ENCODE results near the gene RAP1GAP2.
A peak's percentile ranks its signal among the peaks of the same experiment; 100 is the strongest.

Gene RAP1GAP2

DNA sequence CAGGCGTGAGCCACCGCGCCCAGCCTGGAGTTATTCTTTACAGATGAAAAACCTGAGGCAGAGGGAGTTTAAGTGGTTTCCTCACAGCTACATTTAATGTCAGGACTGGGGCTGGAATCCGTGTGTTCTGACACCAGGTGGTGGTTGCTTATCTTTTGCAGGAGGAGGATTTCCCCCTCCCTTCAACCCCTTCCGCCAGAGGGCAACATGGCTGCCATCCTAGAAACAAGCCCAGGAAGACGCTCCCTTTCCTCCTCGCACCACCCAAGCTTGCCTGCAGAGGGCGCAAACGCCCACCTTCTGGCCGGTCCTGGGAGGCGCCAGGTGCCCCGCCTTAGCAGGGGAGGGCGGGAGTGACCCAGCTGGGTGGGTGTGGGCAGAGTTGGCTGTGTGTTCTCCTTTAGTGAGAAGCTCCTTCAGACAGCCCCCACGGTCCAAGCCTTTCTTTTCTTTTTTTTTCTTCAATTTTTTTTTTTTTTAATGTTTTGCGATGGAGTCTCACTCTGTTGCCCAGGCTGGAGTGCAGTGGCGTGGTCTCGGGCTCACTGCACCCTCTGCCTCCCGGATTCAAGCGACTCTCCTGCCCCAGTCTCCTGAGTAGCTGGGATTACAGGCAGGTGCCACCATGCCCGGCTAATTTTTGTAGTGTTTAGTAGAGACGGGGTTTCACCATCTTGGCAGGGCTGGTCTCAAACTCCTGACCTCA, 9.9 kb upstream of the RAP1GAP2 start:
- peak; percentile 76 for DNase-seq (ENCODE audit: low read depth)

DNA sequence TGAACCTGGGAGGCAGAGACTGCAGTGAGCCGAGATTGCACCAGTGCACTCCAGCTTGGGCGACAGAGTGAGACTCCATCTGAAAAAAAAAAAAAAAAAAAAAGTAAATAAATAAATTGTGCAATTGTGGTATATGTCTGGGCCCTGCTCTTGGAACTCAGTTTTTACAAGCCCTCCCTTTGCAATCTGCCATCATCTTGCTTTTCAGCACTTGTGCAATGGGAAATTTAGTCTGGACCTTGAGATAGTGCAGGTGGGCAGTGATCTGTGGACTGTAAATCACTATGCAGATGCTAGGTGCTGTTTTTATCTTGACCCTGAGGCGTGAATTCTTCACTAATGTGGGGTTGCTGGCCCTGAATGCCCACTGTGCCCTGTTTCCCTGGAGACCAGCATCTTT, 6.5 kb upstream of the RAP1GAP2 start:
- no peak for DNase-seq (ENCODE audit: low read depth)

DNA sequence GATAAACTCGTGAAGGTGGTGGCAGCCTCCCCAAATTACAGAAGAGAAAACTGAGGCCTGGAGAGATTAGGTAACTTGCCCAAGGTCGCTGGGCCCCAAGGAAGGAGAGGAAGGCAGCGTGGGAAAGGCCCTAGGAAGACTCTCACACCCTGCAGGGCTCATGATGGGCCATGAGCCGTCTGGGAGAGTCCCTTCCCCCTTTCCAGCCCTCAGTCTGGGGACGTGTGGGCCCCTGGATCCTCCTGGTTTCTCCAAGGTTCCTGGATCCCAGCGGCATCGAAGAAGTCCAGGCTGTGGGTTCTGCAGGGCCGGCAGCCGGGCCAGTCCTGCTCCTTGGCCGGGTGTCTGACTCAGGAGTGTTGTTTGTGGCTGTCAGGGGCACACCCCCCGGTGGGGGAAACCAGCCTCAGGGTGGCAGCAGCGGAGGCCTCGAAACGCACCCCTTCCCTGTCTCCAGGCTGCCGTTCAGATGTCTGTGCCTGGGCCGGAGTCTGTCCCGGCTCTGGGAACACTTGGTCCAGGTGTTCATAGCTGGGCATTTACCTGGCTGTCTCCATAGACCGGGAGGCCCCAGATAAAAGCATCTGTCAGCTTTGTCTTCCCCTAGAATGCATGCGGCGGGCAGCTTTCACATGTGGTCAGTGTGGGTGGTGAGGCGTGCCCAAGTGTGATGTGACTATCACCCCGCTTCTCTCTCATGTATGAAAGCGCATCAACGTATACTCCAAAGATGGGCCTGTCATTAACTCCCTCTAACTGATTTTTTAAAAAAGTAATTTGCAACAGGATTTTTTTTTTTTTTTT, 3.7 kb upstream of the RAP1GAP2 start:
- DNase-seq (ENCODE audit: low read depth): no peak

DNA sequence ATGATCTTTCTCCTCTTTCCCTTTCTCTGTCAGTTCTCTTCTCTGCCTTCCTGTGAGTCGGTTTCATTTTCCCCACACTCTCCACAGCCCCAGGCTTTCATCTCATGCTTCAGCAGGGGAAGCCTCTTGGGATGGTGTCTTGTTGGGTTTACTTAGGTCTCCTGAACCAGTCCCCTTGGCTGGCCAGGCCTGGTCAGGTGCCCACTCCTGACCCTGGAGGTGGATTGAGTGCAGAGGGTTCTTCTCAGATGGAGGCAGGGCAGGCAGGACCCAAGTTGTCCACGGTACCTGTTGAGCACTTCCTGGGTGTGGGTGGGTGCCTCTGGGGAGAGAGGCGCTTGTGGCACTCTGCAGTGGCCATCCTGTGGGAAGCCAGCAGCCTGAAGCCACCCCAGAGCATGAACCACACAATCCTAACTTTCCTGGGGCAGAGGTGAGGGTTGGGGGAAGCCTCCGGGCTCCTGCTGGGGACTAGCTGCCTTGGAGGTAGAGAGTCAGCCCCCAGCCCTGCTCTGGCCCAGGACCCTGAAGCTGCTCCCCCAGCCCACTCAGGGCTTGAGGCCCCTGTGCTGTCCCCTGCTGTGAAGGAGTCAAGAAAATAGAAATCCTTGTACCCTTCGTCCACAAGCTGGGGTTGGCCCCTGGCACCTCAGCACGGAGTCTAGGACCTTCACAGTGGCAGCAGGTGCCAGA, 2.0 kb upstream of the RAP1GAP2 start:
- DNase-seq (ENCODE audit: low read depth): no peak

DNA sequence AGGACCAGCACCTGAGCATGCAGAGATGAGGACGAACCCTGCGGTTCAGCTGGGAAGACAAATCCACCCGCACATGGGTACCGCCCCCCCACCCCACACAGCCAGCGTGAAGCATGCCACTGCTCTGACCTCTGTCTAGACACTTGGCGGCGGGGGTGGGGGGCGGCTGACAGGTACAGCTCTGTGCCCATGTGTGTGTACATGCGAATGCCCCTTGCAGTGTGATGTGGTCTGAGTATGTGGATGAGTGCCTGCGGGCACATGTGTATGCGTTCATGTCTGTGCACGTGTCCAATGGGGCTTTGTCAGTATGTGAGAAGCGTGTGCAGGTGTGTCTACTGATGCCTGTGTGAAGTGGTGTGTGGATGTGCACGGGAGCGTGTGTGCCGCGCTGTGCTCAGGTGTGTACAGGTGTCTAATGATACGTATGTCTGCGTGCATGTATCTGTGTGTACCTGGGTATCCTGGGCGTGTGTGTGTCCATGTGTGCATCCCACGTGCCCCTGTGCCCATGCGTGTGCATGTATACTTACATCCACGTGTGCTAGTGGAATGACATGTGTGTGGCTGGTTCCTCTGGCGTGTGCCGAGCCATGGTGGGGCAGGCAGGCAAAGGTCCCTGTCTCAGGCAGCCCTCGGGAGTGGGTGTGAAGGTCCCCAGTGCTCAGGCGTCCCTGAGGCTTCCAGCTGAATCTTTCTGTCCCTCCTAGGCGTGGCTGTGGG, 636 bp upstream of the RAP1GAP2 start:
- no peak for DNase-seq (ENCODE audit: low read depth)

DNA sequence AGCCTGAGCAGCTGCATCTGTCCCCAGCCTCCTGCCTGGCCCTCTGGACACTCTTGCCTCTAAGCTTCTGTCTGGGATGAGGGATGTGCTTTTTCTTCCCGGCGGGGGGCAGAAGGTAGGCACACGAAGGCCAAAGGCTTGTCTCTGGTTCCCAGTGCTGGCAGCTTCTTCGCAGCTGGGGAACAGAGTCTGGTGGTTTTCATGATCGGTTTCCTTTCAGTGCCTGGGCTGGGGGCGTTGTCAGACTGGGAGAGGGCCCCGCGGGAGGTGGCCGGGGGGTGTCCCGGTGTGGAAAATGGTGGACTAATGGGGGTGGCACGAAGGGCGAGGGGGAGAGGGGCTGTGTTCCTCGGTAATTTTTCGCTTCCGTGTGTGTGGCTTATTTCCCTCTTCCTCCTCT, 988 bp downstream of the RAP1GAP2 start:
- DNase-seq (ENCODE audit: low read depth): no peak

DNA sequence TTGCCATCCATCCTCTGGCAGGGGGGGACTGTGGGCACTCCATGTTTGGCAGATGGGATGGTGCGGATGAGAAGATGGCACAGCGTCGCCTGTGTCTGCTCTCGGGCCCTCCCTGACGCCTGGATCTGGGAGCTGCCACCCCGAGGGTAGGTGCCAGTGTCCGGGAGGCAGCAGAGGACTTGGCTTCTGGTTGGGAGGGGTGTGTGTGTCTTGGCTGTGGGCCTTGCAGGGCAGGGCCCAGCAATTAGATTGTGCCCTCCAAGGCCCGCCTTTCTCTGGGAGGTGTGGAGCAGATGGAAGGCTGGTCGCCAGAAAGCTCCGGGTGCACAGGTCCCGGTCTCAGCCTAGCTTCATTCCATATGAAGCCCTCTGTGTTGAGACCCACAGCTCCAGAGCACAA, 1.4 kb downstream of the RAP1GAP2 start:
- no peak for DNase-seq (ENCODE audit: low read depth)

DNA sequence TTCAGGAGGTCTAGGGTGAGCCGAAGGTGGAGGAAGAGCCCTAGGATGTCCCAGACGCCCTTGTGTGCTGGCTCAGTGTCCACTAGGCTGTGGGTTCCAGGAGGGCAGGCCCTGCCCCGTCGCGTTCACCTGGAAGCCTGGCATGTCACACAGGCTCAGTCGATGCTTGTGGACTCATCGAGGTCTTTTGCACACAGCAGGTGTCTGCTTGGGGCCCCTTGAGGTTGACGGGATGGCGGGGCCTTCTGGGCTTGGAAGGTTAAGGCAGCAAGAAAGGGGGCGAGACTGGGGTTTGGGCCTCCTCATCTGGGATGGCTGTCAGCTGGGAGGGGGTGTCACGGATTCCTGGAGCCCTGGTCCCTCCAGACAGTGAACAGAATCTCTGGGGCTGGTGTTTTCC, 1.9 kb downstream of the RAP1GAP2 start:
- no peak for DNase-seq (ENCODE audit: low read depth)

DNA sequence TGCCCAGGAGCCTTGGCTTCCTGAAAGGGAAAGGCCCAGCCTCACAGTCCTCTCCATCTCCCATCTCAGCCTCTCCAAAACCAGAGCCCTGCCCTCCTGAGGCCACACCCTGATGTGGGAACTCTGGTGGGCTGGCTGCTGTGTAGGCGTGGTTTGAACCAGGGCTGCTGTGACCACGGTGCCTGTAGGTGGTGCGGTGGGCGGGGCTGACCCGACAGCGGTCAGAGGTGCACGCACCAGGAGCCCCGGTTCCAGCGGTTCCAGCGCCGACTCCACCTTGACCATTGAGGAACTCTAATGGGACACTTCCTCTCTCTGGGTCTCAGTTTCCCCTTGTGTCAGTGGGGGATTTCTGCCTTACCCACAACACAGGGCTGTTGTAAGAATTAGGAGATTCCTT, 2.4 kb downstream of the RAP1GAP2 start:
- no peak for DNase-seq (ENCODE audit: low read depth)

DNA sequence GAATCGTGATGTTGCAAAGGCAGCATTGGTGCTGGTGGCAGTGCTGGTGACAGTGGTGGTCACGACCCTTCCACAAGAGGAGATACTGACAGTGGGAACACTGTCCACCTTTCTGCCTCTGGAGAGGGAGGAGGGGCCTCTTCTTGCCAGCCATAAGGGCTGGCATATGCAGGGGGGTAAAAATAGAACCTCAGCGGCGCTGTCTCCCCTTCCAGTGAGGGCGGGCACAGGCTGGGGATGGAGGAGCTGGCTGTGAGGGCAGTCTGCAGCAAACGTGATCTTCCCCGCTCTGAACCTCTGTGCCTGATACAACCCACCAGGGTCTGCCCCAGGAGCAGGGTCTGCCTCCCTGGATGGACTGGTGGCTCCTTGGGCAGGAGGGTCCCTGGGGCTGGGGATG, 3.4 kb downstream of the RAP1GAP2 start:
- DNase-seq (ENCODE audit: low read depth): no peak

DNA sequence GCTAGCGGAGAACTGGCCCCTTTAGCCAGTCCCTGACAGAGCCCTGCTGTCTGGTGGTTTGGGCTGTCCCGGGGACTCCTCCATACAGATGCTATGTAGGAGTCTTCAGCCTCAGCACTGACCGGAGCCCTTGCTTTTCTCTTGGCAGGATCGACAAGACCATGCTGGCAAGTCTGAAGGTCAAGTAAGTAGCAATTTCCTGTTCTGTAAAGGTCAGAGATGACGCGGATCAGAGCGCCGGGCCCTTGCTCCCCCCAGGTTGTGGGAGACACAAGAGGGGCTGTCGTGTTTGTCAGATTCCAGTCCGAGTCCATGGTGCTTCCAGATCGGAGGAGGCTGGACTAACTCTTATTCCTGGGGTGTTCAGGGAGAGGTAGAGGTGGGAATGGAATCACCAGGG, 4.1 kb downstream of the RAP1GAP2 start:
- no peak for DNase-seq (ENCODE audit: low read depth)

DNA sequence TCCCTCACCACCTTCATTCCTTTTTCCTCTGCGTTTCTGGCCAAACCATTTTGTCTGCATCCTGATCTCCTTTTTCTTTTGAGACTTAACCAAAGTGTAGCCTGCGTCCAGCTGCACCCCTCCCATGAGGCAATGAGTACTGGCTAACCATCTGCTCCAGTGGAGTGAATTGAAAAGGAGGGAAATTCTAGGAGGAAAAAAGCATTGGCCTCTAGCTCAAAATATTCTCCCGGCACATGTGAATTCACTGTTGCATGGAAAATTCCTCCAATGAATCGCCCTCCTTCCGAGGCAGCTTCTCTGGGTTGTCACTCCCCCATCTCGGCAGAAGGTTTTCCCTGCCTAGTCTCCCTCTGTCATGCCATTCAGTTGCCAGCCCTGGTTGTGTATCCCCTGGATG, 5.6 kb downstream of the RAP1GAP2 start:
- DNase-seq (ENCODE audit: low read depth): no peak

DNA sequence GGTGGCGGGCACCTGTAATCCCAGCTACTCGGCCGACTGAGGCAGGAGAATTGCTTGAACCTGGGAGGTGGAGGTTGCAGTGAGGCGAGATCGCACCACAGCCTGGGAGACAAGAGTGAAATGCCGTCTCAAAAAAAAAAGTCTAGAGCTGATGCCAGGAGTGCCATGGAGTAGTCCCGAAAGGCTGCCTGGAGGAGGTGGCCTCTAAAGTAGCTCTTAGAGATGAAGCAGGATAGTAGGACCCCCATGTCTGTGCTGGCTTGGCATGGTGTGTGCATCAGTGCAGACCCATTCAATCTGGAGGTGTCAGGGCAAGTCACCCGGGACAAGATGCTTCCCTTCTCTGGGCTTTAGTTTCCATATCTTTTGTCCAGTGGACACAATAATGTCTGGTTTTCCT, 6.3 kb downstream of the RAP1GAP2 start:
- no peak for DNase-seq (ENCODE audit: low read depth)

DNA sequence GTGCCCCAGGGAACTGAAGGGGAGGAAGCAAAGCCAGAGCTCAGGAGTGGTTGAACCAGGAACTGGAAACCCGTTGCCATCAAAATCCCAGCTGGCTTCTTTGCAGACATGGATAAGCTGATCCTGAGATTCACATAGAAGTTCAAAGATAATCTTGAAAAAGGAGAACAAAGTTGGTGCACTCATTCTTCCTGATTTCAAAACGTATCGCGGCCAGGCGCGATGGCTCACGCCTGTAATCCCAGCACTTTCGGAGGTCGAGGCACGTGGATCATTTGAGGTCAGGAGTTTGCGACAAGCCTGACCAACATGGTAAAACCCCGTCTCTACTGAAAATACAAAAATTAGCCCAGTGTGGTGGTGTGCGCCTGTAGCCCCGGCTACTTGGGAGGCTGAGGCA, 7.1 kb downstream of the RAP1GAP2 start:
- DNase-seq (ENCODE audit: low read depth): no peak

DNA sequence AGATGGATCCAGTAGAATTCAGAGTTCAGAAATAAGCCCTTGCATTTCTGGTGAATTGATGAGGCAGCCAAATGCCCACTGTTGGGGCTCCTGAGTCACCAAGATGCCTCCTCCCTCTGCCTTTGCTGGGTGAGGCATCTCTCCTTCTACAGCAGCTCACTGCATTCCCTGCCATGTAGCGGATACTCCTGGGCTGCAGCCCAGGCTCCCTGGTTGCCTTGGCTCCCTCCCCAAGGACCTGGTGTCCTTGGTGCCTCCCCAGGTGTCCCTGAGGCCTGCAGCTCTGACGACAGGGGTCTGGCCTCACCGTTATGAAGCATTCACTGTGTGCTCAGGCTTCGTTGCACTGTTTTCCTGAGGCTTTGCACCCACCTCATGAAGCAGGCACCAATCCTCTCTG, 7.7 kb downstream of the RAP1GAP2 start:
- DNase-seq (ENCODE audit: low read depth): no peak

DNA sequence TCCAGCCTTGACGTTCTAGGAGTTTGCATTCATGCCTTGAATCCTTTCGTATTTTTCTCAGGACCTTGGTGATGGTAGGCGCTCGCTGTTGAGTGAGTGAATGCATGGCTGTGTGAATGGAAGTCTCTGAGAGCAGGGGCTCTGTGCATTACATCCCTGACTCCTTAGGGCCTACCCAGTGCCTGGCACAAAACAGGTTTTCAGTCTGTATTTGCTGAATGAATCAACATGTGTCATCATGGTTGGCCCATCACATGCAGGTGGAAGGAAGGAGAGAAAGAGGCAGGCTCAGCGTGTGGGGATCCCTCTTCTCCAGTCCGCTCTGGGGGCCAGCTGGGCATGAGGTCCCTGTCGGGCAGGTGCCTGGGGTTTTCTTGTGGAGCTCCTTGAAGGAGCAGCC, 8.7 kb downstream of the RAP1GAP2 start:
- DNase-seq (ENCODE audit: low read depth): no peak

DNA sequence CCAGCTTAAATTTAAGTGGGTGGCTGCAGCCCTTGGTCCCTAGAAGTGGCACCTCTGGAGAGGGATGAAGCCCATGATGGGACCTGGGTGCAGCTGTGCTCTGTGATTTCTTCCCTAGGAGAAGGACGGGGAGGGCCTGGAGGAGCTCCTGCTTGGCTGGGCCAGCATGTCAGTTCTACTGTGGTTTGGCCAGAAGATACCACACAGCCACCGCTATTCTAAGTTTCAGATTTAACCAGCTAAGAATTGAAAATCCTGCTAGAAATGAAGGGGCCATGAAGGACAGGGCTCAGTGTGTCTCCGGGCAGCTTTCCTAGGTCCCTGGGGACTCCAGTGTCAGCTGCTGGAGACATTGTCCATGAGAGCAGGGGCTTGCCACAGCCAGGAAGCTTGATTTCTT, 9.7 kb downstream of the RAP1GAP2 start:
- no peak for DNase-seq (ENCODE audit: low read depth)

DNA sequence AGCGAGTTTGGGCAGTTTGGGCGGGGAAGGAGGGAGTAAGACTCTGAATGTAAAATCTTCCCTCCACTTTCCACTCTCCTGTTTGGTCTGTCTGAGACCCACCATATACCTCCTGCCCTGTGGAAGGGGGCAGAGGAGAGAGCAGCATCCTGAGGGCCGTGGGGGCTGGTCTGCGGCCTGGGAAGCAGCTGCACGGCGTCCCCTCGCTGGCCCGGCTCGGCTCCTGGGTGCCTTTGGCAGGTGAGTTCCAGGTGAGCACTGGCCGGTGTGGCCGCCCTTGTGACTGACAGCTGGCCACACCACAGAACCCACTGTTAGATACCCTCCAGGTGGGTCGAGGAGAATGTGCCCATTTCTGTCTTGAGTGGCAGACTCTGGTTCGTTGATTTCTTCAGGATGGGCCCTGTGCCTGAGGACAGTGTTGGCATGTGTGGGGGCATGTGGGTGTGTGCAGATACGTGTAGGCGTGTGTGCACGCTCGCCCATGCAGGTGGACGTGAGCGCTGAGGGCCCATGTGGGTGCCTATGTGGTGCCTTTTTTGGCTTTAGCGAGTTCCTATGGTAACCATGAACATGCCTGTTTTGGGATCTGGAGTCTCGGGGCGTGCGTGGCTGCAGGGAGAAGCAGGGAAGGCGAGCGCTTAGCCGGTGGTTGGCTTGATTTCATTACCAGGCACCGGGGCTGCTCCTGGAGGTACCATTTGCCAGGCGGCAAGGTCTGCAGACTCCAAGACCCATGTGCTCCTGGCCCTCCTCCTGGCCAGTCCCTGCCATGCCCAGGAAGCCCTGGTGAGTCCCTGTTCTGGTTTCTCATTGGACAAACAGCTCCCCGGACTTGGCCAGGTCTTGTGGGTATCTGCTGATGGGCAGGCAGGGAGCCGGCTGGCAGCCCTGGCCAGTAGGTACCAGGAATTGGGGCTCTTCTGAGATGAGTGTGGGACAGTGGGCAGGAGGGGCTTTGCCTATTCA, 12.4 kb downstream of the RAP1GAP2 start:
- no peak for DNase-seq (ENCODE audit: low read depth)

DNA sequence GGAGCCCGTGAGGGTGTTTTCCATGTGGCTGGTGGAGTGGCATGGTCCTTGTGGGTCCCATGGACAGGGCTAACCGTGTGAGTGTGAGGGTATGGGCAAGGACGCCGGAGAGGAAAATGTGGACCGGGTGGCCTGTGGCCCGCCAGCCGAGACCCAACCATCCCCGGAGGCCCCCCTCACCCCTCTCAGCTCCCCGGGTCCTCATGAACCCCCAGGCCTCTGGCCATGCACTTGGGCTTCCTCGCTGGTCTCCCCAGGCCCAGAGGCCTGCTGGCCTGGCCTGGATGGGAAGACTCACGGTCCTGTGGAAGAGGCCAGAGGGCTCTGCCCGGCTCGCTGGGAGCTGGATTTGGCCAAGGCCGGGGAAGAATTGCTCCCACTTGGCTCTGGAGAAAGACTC, 13.1 kb downstream of the RAP1GAP2 start:
- no peak for DNase-seq (ENCODE audit: low read depth)

DNA sequence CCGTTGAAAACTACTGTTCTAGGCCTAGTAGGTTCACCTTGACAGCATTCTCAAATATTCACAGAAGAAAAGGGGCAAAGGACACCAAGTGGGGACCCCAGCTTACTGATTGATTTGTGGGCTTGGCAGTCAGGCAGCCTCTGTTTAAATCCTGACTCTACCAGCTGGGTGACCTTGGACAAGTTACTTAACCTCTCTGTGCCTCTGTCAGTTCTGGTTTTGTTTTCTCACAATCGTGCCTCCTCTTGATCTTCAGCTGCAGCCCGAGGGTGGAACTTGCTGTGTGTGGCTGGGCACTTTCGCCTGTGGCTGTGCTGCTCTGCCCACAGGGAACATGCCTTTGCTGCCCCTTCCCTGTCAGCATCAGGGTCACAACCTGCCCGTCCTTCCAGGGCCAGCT, 17.8 kb downstream of the RAP1GAP2 start:
- no peak for DNase-seq (ENCODE audit: low read depth)

All from fibroblast of the conjunctiva (primary cell).